Activated T-cell treated with anti-CD3 and anti-CD28 coated beads for 48 hours (primary cell): ENCODE data around the gene RUBCN.
"Not testable (repeated sequence)": the region's sequence is repeated elsewhere in the genome, so short reads cannot be mapped to it uniquely, and the experiment has no call there.

Experiments
- DNase-seq: peaks from one replicate; pipeline ENCODE4 v3.0.0-alpha.2; 2020; ENCODE audit warnings: low read depth

RUBCN gene

GRCh38 chr3:197734667-197735318, 1.9 kb downstream of the RUBCN start:
- no peak for DNase-seq

DNA sequence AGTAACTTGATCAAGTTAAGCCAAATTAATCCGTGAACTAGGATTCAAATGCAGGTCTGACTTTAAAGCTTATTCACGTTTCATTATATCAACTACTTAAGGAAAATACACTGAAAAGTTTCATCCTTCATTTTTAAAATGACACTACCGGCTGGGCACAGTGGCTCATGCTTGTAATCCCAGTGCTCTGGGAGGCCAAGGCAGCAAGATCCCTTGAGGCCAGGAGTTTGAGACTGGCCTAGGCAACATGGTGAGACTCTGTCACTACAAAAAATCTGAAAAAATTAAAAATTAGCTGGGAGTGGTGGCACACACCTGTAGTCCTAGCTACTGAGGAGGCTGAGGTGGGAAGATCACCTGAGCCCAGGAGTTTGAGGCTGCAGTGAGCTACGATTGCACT, 3.7 kb downstream of the RUBCN start:
- DNase-seq = no peak

DNA sequence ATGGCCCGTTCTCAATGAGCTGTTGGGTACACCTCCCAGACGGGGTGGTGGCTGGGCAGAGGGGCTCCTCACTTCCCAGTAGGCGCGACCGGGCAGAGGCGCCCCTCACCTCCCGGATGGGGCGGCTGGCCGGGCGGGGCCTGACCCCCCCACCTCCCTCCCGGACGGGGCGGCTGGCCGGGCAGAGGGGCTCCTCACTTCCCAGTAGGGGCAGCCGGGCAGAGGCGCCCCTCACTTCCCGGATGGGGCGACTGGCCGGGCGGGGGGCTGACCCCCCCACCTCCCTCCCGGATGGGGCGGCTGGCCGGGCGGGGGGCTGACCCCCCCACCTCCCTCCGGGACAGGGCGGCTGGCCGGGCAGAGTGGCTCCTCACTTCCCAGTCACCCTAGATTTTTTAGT, 5.2 kb downstream of the RUBCN start:
- not testable (repeated sequence) for DNase-seq

- DNase-seq = not testable (repeated sequence)
Measured at GRCh38 chr3:197730770-197731169, 5.9 kb downstream of the RUBCN start.

GRCh38 chr3:197730200-197730599, 6.5 kb downstream of the RUBCN start:
- DNase-seq = no peak

DNA sequence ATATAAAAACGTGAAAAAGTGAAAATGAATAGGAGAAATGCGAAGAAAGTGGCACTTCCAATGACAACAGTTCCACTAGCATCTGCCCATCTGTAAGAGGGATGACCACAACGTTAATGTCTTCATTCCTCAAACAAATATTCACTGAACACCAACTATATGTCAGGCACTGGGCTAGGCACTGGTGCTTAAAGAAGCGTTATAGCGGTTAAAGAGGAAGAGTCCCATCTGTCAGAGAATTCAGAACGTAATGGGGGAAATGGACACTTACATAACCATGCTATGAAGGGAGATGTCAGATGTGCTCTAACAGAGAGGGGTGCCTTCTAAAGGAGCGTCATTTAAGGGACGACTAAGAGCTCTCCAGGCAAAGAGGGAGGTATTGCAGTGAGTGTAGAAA, 8.2 kb downstream of the RUBCN start:
- no peak for DNase-seq

- DNase-seq = not testable (repeated sequence)
Measured at GRCh38 chr3:197727878-197728277, 8.8 kb downstream of the RUBCN start.

DNA sequence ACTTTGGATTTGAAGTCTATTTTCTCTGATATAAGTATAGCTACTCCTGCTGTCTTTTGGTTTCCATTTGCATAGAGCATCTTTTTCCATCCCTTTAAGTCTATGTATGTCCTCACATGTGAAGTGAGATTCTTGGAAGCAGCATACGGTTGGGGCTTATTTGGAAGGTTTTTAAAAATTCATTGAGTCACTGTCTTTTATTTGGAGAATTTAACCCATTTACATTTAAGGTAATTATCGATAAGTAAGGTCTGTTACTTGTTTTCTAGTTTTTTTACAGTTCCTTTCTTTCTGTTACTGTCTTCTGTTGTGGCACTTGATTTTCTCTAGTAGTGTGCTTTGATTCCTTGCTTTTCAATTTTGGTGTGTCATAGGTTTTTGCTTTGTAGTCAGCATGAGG, 14.0 kb downstream of the RUBCN start:
- DNase-seq = no peak

DNA sequence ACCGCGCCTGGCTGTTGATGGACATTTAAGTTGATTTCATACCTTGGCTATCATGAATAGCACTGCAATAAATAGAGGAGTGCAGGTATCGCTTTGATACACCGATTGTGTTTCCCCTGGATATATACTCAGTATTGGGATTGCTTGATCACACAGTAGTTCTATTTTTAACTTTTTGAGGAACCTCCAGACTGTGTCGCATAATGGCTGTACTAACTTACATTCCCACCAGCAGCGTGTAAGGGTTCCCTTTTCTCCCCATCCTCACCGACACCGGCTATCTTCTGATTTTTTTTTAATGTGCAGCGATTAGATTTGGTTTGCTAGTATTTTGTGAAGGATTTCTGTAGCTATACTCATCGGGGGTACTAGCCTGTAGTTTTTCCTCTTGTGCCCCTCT, 16.0 kb downstream of the RUBCN start:
- no peak for DNase-seq

- no peak for DNase-seq
Measured at GRCh38 chr3:197718891-197719290, 17.8 kb downstream of the RUBCN start.

- no peak for DNase-seq
Measured at GRCh38 chr3:197714251-197714650, 22.5 kb downstream of the RUBCN start.

DNA sequence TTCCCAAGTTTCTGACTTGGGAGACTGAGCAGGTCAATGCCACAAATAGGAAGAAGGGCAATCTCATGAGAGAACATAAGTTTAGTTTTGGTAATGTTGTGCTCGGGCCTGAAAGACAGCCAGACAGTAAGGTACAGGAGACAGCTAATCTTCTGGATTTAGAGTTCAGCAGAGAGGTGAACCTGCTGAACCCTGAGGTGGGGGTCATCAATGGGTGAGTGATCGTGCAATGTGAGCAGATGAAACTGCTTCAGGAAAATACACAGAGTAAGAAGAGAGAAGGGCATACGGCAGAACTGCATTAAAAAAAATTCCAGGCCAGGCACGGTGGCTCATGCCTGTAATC, 23.3 kb downstream of the RUBCN start:
- DNase-seq = no peak

DNA sequence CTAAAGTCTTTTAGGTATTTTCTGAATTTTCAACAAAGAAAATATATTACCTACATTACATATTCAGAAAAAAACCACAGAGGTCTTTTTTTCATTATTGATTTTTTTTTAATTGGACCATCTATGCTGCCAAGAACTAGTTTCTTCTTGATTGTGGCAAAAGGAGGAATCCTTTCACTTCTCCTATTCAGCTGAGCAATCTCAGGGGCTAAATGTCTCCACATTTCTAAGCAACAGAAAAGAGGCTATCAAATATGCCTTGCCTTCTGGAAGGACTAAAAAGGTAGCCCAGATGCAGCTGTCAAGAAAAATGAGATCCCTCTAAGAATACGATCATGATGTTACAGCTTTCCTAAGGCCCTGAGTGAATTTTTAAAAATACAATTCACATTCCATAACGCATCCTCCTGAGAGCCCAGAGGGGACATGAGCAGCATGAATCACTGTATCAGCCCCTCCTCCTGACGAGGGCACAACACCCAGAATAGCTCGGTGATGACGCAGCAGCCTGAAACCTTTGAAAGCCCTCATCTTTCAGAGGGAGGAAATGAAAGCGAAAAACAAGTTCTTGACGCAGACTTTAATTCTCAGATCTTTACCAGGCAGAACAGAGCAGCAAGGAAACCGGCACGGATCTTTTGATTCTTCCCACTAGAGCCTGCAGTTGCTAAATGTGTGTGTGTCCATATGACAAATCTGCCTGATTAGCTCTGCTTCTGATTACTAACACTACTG, 24.6 kb downstream of the RUBCN start:
- DNase-seq = peak; percentile 77

- DNase-seq = not testable (repeated sequence)
Measured at GRCh38 chr3:197710965-197711364, 25.7 kb downstream of the RUBCN start.

DNA sequence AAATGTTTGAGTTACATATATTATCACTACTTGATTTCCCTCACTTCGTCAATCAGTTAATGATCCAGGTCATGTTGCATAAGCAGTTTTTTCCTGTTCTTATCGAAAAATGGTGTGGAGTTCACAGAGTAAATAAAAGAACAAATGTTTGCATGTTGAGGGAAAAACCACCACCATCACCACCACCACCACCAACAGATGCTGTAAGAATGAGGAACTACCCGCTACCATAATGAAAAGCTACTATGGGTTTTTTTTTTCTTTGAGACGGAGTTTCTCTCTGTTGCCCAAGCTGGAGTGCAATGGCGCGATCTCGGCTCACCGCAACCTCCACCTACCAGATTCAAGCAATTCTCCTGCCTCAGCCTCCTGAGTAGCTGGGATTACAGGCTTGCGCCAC, 27.6 kb downstream of the RUBCN start:
- DNase-seq = no peak

GRCh38 chr3:197706658-197707057, 30.0 kb downstream of the RUBCN start:
- no peak for DNase-seq

DNA sequence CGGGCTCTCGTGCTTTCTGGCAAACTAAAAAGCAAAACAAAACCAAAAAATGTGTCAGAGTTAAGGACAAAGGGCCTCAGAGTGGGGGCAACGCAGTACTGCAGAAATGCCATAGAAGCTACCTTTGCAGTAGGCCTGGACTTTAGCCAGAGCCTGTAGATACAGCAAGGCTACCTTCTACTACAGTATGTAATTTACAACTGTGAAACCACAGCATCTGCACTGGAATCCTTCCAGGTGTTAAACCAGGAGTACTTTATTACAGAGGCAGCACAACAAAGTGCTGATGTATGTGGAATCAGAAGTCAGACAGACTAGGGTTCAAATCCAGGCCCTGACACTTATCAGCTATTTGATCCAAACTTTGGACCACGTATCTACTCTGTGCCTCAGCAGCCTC, 34.9 kb downstream of the RUBCN start:
- DNase-seq = no peak

- DNase-seq = no peak
Measured at GRCh38 chr3:197700095-197700494, 36.6 kb downstream of the RUBCN start.

- DNase-seq = no peak
Measured at GRCh38 chr3:197697355-197697754, 39.3 kb downstream of the RUBCN start.

- no peak for DNase-seq
Measured at GRCh38 chr3:197694251-197694650, 42.5 kb downstream of the RUBCN start.

GRCh38 chr3:197692641-197693040, 44.1 kb downstream of the RUBCN start:
- DNase-seq = no peak

- no peak for DNase-seq
Measured at GRCh38 chr3:197690754-197691153, 46.0 kb downstream of the RUBCN start.

DNA sequence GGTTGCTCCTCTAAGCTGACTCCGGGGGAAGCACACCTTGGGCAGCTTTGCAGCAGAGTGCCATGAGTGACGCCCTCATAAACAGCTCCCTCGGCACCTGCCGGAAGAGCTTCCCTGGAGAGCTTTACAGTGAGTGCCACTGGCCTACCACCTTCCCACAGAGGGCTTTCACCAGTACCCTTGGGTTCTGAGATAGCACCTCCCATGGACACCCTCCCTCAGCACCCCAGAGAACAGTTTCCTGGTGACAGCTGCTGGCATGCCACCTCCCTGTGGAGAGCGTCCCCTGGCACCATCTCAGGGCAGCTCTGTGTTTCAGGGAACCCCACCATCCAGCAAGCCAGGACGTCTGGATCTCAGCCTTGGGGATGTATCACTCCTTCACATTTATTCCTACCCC, 49.1 kb downstream of the RUBCN start:
- no peak for DNase-seq

DNA sequence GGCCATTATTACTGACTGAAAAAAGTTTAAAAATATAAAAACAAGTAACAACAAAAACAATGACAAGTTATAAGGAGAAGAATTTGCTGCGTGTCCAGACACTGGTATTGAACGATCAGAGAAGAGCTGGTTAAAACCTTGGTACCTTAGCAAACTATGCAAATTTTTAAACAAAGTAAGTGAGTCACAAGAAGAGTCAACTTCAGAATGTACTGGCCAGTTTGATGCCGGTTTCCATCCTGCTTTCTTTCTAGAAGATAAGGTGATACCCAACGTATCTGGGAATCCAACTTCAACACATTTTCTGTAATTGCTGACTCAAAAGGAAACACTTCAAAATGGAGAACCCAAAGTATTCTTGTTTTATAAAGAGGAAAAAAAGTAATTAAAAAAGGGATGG, 49.8 kb downstream of the RUBCN start:
- no peak for DNase-seq
